NK-92 (cell line): ENCODE measurements around the gene CDH4.

Experiments
- DNase-seq: peaks from one replicate; lab custom pipeline; 2025; ENCODE audit not compliant: unreplicated experiment; lab: John Stamatoyannopoulos, UW

The CDH4 gene

GRCh38 chr20:61528591-61528990 lies 276.5 kb downstream of the CDH4 start:
- no peak for DNase-seq

- DNase-seq, result no peak
Observed at GRCh38 chr20:61529354-61529753, 277.3 kb downstream of the CDH4 start.

- DNase-seq, result no peak
Observed at GRCh38 chr20:61531553-61532345, 279.7 kb downstream of the CDH4 start.

GRCh38 chr20:61532736-61533135 lies 280.7 kb downstream of the CDH4 start:
- DNase-seq, result no peak

- no peak for DNase-seq
Observed at GRCh38 chr20:61533231-61533631, 281.2 kb downstream of the CDH4 start.

GRCh38 chr20:61534346-61534745 lies 282.3 kb downstream of the CDH4 start:
- no peak for DNase-seq

GRCh38 chr20:61535091-61535490 lies 283.0 kb downstream of the CDH4 start:
- DNase-seq, result no peak

GRCh38 chr20:61535536-61535935 lies 283.5 kb downstream of the CDH4 start:
- DNase-seq, result no peak

GRCh38 chr20:61535956-61536355 lies 283.9 kb downstream of the CDH4 start:
- no peak for DNase-seq

- DNase-seq, result no peak
Observed at GRCh38 chr20:61536671-61537070, 284.6 kb downstream of the CDH4 start.

GRCh38 chr20:61537239-61538182 lies 285.4 kb downstream of the CDH4 start:
- no peak for DNase-seq

- no peak for DNase-seq
Observed at GRCh38 chr20:61538183-61538942, 286.3 kb downstream of the CDH4 start.

GRCh38 chr20:61538943-61539265 lies 286.8 kb downstream of the CDH4 start:
- no peak for DNase-seq

- DNase-seq, result no peak
Observed at GRCh38 chr20:61539706-61540360, 287.8 kb downstream of the CDH4 start.

- no peak for DNase-seq
Observed at GRCh38 chr20:61541537-61541936, 289.5 kb downstream of the CDH4 start.

- DNase-seq, result no peak
Observed at GRCh38 chr20:61543086-61543485, 291.0 kb downstream of the CDH4 start.

GRCh38 chr20:61543931-61544745 lies 292.1 kb downstream of the CDH4 start:
- DNase-seq, result no peak

GRCh38 chr20:61544910-61545889 lies 293.1 kb downstream of the CDH4 start:
- no peak for DNase-seq

GRCh38 chr20:61546641-61547040 lies 294.6 kb downstream of the CDH4 start:
- DNase-seq, result no peak
